ENCODE data around the gene RPTOR.

Gene RPTOR

GRCh38 chr17:80779961-80780380 is 235.3 kb downstream of the RPTOR start:
- H3K36me3 ChIP-seq (ENCODE audit: control insufficient read depth in 2 of 2, insufficient read depth in 1 of 2, low read length in 2 of 2): peaks cover 0 to 11% of the 10 kb centered on the region in 2 experiments; a peak in 1 of 3 replicates
- H3K4me3 ChIP-seq (ENCODE audit: low read depth, low read length): no peak overlapping the region
- TF ChIP-seq, protein P1, sequence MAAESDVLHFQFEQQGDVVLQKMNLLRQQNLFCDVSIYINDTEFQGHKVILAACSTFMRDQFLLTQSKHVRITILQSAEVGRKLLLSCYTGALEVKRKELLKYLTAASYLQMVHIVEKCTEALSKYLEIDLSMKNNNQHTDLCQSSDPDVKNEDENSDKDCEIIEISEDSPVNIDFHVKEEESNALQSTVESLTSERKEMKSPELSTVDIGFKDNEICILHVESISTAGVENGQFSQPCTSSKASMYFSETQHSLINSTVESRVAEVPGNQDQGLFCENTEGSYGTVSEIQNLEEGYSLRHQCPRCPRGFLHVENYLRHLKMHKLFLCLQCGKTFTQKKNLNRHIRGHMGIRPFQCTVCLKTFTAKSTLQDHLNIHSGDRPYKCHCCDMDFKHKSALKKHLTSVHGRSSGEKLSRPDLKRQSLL (tag by site-specific recombination; IDR thresholded peaks at IDR 0.05): no peak
- TF ChIP-seq GLIS1 (tag by site-specific recombination; IDR thresholded peaks at IDR 0.05): no peak
- TF ChIP-seq ZNF544 (tag by site-specific recombination; IDR thresholded peaks at IDR 0.05): no peak
- no peak for TF ChIP-seq BCL11B (tag by site-specific recombination; IDR thresholded peaks at IDR 0.05; ENCODE audit: low read depth)
- TF ChIP-seq ZFP41 (tag by site-specific recombination; IDR thresholded peaks at IDR 0.05; ENCODE audit: borderline replicate concordance): no peak
- no peak for TF ChIP-seq ZNF24 (tag by site-specific recombination; IDR thresholded peaks at IDR 0.05)
- no peak for TF ChIP-seq ZNF488 (tag by site-specific recombination; IDR thresholded peaks at IDR 0.05)
- TF ChIP-seq ZNF416 (tag by site-specific recombination; IDR thresholded peaks at IDR 0.05): no peak
- no peak for TF ChIP-seq ZNF391 (tag by site-specific recombination; IDR thresholded peaks at IDR 0.05; ENCODE audit: borderline replicate concordance, low read depth)
- TF ChIP-seq, protein P2, sequence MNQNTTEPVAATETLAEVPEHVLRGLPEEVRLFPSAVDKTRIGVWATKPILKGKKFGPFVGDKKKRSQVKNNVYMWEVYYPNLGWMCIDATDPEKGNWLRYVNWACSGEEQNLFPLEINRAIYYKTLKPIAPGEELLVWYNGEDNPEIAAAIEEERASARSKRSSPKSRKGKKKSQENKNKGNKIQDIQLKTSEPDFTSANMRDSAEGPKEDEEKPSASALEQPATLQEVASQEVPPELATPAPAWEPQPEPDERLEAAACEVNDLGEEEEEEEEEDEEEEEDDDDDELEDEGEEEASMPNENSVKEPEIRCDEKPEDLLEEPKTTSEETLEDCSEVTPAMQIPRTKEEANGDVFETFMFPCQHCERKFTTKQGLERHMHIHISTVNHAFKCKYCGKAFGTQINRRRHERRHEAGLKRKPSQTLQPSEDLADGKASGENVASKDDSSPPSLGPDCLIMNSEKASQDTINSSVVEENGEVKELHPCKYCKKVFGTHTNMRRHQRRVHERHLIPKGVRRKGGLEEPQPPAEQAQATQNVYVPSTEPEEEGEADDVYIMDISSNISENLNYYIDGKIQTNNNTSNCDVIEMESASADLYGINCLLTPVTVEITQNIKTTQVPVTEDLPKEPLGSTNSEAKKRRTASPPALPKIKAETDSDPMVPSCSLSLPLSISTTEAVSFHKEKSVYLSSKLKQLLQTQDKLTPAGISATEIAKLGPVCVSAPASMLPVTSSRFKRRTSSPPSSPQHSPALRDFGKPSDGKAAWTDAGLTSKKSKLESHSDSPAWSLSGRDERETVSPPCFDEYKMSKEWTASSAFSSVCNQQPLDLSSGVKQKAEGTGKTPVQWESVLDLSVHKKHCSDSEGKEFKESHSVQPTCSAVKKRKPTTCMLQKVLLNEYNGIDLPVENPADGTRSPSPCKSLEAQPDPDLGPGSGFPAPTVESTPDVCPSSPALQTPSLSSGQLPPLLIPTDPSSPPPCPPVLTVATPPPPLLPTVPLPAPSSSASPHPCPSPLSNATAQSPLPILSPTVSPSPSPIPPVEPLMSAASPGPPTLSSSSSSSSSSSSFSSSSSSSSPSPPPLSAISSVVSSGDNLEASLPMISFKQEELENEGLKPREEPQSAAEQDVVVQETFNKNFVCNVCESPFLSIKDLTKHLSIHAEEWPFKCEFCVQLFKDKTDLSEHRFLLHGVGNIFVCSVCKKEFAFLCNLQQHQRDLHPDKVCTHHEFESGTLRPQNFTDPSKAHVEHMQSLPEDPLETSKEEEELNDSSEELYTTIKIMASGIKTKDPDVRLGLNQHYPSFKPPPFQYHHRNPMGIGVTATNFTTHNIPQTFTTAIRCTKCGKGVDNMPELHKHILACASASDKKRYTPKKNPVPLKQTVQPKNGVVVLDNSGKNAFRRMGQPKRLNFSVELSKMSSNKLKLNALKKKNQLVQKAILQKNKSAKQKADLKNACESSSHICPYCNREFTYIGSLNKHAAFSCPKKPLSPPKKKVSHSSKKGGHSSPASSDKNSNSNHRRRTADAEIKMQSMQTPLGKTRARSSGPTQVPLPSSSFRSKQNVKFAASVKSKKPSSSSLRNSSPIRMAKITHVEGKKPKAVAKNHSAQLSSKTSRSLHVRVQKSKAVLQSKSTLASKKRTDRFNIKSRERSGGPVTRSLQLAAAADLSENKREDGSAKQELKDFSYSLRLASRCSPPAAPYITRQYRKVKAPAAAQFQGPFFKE (tag by site-specific recombination; IDR thresholded peaks at IDR 0.05; ENCODE audit: borderline replicate concordance): no peak
- TF ChIP-seq ZNF555 (tag by site-specific recombination; conservative IDR thresholded peaks at IDR 0.05): no peak
- no peak overlapping the region for H3K27ac ChIP-seq (ENCODE audit: extremely low read depth, low read depth, low read length)
- H3K9me3 ChIP-seq (ENCODE audit: control insufficient read depth, insufficient read depth, low read depth, low read length): no peaks in the 10 kb centered on the region
- ChIA-PET CTCF (no interaction called here), POLR2A (no interaction called here)
- no peaks in the 10 kb centered on the region for H3K4me1 ChIP-seq (ENCODE audit: control insufficient read depth, insufficient read depth, low read length)

DNA sequence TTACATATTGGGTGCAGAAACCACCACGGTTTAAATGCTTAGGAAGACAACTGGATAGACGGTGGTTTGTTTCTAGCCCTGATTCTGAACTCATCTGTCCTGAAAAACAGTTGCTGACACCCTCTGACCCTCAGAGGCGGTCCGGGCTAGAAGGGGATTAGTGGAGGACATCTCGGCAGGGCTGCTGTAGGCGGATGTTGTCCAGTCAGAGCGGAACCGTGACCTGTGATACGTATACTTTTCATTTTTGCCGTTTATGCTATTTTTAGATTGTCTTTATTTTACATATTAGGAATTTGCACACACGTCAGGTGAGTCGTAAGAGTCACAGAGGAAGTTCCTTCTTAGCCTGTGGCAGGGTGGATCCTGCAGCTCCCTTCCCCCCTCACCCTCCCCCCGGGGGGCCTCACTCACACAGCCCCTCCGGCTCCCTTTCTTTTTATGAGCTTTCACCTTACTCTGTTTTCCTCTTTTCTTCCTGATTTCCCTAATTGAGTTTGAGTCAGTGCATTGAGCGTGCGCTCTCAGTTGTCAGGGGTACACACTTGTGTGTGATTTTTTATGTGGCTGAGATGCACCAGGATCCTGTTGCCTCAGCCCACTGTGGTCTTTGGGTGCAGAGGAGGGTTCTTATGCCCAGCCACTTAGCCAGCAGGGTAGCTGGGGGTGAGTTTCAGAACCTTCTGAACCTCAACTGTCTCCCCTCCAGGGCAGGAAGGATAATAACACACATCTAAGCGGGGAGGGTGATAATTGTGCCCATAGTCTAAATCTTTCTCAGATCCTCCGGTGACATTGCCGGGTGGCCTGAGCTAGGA is 236.0 kb downstream of the RPTOR start:
- peaks cover 0 to 11% of the 10 kb centered on the region in 2 experiments; a peak in 1 of 3 replicates for H3K36me3 ChIP-seq (ENCODE audit: control insufficient read depth in 2 of 2, insufficient read depth in 1 of 2, low read length in 2 of 2)
- no peak for TF ChIP-seq ZNF302 (tag by site-specific recombination; IDR thresholded peaks at IDR 0.05; ENCODE audit: low read depth)
- TF ChIP-seq ZNF843 (tag by site-specific recombination; IDR thresholded peaks at IDR 0.05): no peak
- 0 out of 2 replicates have a peak, but pooled peaks have one; percentile 35 for TF ChIP-seq TRIM28 (IDR thresholded peaks at IDR 0.05; ENCODE audit: borderline replicate concordance, low read length)
- no peaks in the 10 kb centered on the region for H3K4me1 ChIP-seq (ENCODE audit: control insufficient read depth, insufficient read depth, low read length)
- no peak overlapping the region for H3K27ac ChIP-seq (ENCODE audit: extremely low read depth, low read depth, low read length)
- CTCF ChIA-PET: no interaction called here
- POLR2A ChIA-PET: no interaction called here
- H3K4me3 ChIP-seq (ENCODE audit: low read depth, low read length): no peak overlapping the region
- no peaks in the 10 kb centered on the region for H3K9me3 ChIP-seq (ENCODE audit: control insufficient read depth, insufficient read depth, low read depth, low read length)
